ENCODE measurements around the gene ZNF429.
"Not testable (repeated sequence)": the region's sequence is repeated elsewhere in the genome, so short reads cannot be mapped to it uniquely, and the experiment has no call there.

Gene ZNF429

GRCh38 chr19:21593502-21593901 lies 88.1 kb downstream of the ZNF429 start:
- no peak for DNase-seq

GRCh38 chr19:21593934-21594820 lies 88.8 kb downstream of the ZNF429 start:
- no peak for DNase-seq

- no peak for DNase-seq
These were observed 89.8 kb downstream of the ZNF429 start for GRCh38 chr19:21595185-21595584.

- no peak for DNase-seq
These were observed 96.8 kb downstream of the ZNF429 start for GRCh38 chr19:21602082-21602658.

GRCh38 chr19:21602659-21603430 lies 97.4 kb downstream of the ZNF429 start:
- not testable (repeated sequence) for DNase-seq

GRCh38 chr19:21603431-21604231 lies 98.2 kb downstream of the ZNF429 start:
- DNase-seq = no peak

- no peak for DNase-seq
These were observed 99.0 kb downstream of the ZNF429 start for GRCh38 chr19:21604351-21604926.

Data from stimulated activated CD4-positive, alpha-beta T cell treated with anti-CD3 and anti-CD28 coated beads, Interleukin-12 subunit alpha, Interleukin-12 subunit beta, amount 100 ng/mL, for 4 hours (primary cell).